Calu3 (cell line): ENCODE measurements around the gene FCN3. TPM values are rescaled to one million over a fixed set of nuclear protein-coding genes. Genes with fewer than 3 reads are reported as not detected.

Source experiments
- BruUV-seq: library from RNA; stranded (reverse); fragments of 400-500 nt; replicated peaks from 2 replicates; lab custom pipeline; 2021; lab: Mats Ljungman, UMichigan
- CTCF ChIA-PET: fragments of 300-600 bp; sonication (Branson Sonifier 250); formaldehyde crosslinking; loops from one replicate; lab custom pipeline; 2022; ENCODE audit warnings: antibody characterized with exemption; lab: Charles Lee
- DNase-seq: peaks from one replicate; pipeline ENCODE4 v3.0.0; 2022
- H3K27ac Mint-ChIP-seq: one replicate; pipeline ENCODE4 v1.8.0; 2022; ENCODE audit warnings: mixed read lengths; ENCODE audit not compliant: unreplicated experiment
- H3K27me3 Mint-ChIP-seq: one replicate; pipeline ENCODE4 v1.8.0; 2022; ENCODE audit warnings: mixed read lengths; ENCODE audit not compliant: unreplicated experiment
- H3K36me3 Mint-ChIP-seq: one replicate; pipeline ENCODE4 v1.8.0; 2022; ENCODE audit warnings: mild to moderate bottlenecking, moderate library complexity, mixed read lengths; ENCODE audit not compliant: insufficient read depth, unreplicated experiment
- H3K4me1 Mint-ChIP-seq: one replicate; pipeline ENCODE4 v1.8.0; 2022; ENCODE audit warnings: mild to moderate bottlenecking, low read depth, mixed read lengths; ENCODE audit not compliant: unreplicated experiment
- H3K4me3 Mint-ChIP-seq: one replicate; pipeline ENCODE4 v1.8.0; 2022; ENCODE audit warnings: mild to moderate bottlenecking, low read depth, moderate library complexity, mixed read lengths; ENCODE audit not compliant: unreplicated experiment
- H3K9me3 Mint-ChIP-seq: one replicate; pipeline ENCODE4 v1.8.0; 2022; ENCODE audit warnings: low read depth, mixed read lengths; ENCODE audit not compliant: unreplicated experiment
- CTCF ChIP-seq: fragments of 200-600 bp; IDR thresholded peaks from one replicate; pipeline ENCODE4 v1.8.0; 2022; ENCODE audit warnings: antibody characterized with exemption; ENCODE audit not compliant: unreplicated experiment
- intact Hi-C: fragments of 100-400 bp; cut with micrococcal nuclease; formaldehyde crosslinking; loops from one replicate; pipeline ENCODE4 v1.10.0; 2022; ENCODE audit not compliant: unreplicated experiment
- total RNA-seq: library from RNA; stranded (reverse); gene quantifications from 2 replicates; pipeline ENCODE4 v1.2.3, GENCODE V29; 2022

The FCN3 gene
- total RNA-seq, 1 experiment from 2014 or later, result not detected

GRCh38 chr1:27405074-27405473 lies 30.4 kb upstream of the FCN3 start:
- CTCF ChIA-PET, result no interaction called here
- Mint-ChIP-seq H3K9me3 (no peaks in the 10 kb centered on the region), H3K27ac (no peak overlapping the region), H3K36me3 (peaks cover 18% of the 10 kb centered on the region), H3K4me3 (no peak overlapping the region), H3K4me1 (no peaks in the 10 kb centered on the region), H3K27me3 (no peaks in the 10 kb centered on the region)
- no peak for DNase-seq
- no peak for TF ChIP-seq CTCF
- intact Hi-C loops, result no loop called here
- no TSS peak for BruUV-seq

- no peaks in the 10 kb centered on the region for H3K27me3 Mint-ChIP-seq
- intact Hi-C loops, result loop anchor here (5.0 kb wide), 1 partner anchor 203 kb away; no protein-coding TSS in a partner anchor
- no peak overlapping the region for H3K4me3 Mint-ChIP-seq
- no peaks in the 10 kb centered on the region for H3K9me3 Mint-ChIP-seq
- TF ChIP-seq CTCF, result no peak
- no peak overlapping the region for H3K27ac Mint-ChIP-seq
- H3K4me1 Mint-ChIP-seq, result no peaks in the 10 kb centered on the region
- CTCF ChIA-PET, result no interaction called here
- no TSS peak for BruUV-seq
- H3K36me3 Mint-ChIP-seq, result peaks cover 17% of the 10 kb centered on the region
- no peak for DNase-seq
These were observed 29.3 kb upstream of the FCN3 start for GRCh38 chr1:27403931-27404330.

- intact Hi-C loops, result loop anchor here (5.0 kb wide), 1 partner anchor 204 kb away; no protein-coding TSS in a partner anchor
- Mint-ChIP-seq H3K4me3 (no peak overlapping the region), H3K27me3 (no peaks in the 10 kb centered on the region), H3K9me3 (no peaks in the 10 kb centered on the region), H3K27ac (no peak overlapping the region), H3K36me3 (peaks cover 17% of the 10 kb centered on the region), H3K4me1 (no peaks in the 10 kb centered on the region)
- TF ChIP-seq CTCF, result no peak
- BruUV-seq, result no TSS peak
- no peak for DNase-seq
- CTCF ChIA-PET, result no interaction called here
These were observed 28.6 kb upstream of the FCN3 start for GRCh38 chr1:27403065-27403726.

GRCh38 chr1:27402349-27402754 lies 27.7 kb upstream of the FCN3 start:
- intact Hi-C loops, result loop anchor here (5.0 kb wide), 1 partner anchor 205 kb away; no protein-coding TSS in a partner anchor
- CTCF ChIA-PET, result no interaction called here
- no peaks in the 10 kb centered on the region for H3K9me3 Mint-ChIP-seq
- no peaks in the 10 kb centered on the region for H3K27me3 Mint-ChIP-seq
- peak; percentile 11 for TF ChIP-seq CTCF
- no peaks in the 10 kb centered on the region for H3K4me1 Mint-ChIP-seq
- no peak overlapping the region for H3K4me3 Mint-ChIP-seq
- DNase-seq, result peak; percentile 65
- peaks cover 19% of the 10 kb centered on the region for H3K36me3 Mint-ChIP-seq
- no TSS peak for BruUV-seq
- no peak overlapping the region for H3K27ac Mint-ChIP-seq
